Measurements from ENCODE around the gene CHCHD6.

DNA sequence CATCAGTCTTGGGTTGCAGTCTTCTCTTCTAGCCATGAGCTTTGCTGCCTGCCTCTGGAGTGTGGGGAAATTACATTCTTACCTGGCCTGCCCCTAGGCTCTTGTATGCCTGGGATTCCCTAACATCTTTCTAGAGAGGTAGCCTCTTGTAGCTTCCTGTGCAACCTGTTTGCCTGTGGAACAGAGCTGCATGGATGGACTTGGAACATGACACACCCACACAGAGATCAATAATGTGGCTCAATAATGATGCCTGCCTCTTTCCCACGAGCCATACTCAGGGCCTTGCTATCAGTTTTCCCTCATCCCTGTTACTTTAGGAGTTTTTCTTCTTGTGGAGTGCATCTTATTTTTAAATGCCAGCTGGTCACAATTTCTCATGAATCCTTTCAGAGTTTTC, 11.4 kb downstream of the CHCHD6 start:
- TF ChIP-seq, protein P1, sequence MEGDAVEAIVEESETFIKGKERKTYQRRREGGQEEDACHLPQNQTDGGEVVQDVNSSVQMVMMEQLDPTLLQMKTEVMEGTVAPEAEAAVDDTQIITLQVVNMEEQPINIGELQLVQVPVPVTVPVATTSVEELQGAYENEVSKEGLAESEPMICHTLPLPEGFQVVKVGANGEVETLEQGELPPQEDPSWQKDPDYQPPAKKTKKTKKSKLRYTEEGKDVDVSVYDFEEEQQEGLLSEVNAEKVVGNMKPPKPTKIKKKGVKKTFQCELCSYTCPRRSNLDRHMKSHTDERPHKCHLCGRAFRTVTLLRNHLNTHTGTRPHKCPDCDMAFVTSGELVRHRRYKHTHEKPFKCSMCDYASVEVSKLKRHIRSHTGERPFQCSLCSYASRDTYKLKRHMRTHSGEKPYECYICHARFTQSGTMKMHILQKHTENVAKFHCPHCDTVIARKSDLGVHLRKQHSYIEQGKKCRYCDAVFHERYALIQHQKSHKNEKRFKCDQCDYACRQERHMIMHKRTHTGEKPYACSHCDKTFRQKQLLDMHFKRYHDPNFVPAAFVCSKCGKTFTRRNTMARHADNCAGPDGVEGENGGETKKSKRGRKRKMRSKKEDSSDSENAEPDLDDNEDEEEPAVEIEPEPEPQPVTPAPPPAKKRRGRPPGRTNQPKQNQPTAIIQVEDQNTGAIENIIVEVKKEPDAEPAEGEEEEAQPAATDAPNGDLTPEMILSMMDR (conservative IDR thresholded peaks at IDR 0.05; ENCODE audit: low read depth, low read length): no peak
- TF ChIP-seq POLR2A (IDR thresholded peaks at IDR 0.05; ENCODE audit: low read depth, low read length): no peak
- no peak for TF ChIP-seq MAZ (IDR thresholded peaks at IDR 0.05; ENCODE audit: borderline replicate concordance, low read depth, low read length)
- no peak for TF ChIP-seq CEBPB (IDR thresholded peaks at IDR 0.05; ENCODE audit: low read depth, low read length)
- no peak for TF ChIP-seq SMC3 (IDR thresholded peaks at IDR 0.05; ENCODE audit: low read depth, low read length)
- no peak for TF ChIP-seq MXI1 (IDR thresholded peaks at IDR 0.05; ENCODE audit: borderline replicate concordance, low read depth, low read length)
- TF ChIP-seq RCOR1 (IDR thresholded peaks at IDR 0.05; ENCODE audit: insufficient replicate concordance, low read length): no peak
- TF ChIP-seq, protein P2, sequence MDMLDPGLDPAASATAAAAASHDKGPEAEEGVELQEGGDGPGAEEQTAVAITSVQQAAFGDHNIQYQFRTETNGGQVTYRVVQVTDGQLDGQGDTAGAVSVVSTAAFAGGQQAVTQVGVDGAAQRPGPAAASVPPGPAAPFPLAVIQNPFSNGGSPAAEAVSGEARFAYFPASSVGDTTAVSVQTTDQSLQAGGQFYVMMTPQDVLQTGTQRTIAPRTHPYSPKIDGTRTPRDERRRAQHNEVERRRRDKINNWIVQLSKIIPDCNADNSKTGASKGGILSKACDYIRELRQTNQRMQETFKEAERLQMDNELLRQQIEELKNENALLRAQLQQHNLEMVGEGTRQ (IDR thresholded peaks at IDR 0.05; ENCODE audit: low read depth, low read length): no peak
- no peak for TF ChIP-seq RFX5 (IDR thresholded peaks at IDR 0.05; ENCODE audit: low read depth, low read length)
- TF ChIP-seq CHD1 (IDR thresholded peaks at IDR 0.05; ENCODE audit: low read depth, low read length): no peak
- TF ChIP-seq RAD21 (IDR thresholded peaks at IDR 0.05; ENCODE audit: low read length): no peak
- no peak for TF ChIP-seq BHLHE40 (IDR thresholded peaks at IDR 0.05; ENCODE audit: low read depth, low read length)

All from IMR-90 (cell line).